ENCODE measurements around the gene CTSH.
A peak's percentile ranks its signal among the peaks of the same experiment; 100 is the strongest.

Gene CTSH

DNA sequence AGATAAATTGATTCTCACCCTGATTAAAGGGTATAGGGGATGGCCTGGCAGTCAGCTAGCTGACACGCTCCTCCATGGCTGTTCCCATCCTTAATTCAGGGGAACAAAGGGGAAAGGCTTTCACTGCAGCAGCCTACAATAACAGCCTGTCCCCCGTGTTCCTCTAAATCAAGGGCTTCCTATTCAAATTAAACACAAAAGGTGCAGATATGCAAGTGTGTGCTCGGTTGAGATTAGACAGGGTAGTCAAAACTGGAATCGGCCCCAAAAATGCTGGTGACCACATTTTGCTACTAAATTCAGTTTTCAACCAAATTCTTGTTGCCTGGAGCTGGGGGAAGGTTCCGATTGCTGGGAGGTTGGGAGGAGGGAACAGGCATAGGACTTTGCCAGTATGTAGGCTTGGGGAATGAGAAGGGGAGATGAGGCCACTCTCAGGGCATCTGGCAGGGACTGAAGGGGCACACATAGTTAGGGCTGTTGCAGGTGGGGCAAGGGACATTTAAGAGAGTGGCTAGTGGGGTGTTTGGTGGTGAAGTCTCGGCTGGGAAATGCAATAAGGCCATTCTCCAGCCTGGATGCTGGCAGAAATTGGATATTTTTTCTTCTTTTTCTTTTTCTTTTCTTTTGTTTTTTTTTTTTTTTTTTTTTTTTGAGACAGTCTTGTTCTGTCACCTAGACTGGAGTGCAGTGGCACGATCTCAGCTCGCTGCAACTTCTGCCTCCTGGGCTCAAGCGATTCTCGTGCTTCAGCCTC is 32.9 kb upstream of the CTSH start:
- DNase-seq (ENCODE audit: low read depth) = no peak

DNA sequence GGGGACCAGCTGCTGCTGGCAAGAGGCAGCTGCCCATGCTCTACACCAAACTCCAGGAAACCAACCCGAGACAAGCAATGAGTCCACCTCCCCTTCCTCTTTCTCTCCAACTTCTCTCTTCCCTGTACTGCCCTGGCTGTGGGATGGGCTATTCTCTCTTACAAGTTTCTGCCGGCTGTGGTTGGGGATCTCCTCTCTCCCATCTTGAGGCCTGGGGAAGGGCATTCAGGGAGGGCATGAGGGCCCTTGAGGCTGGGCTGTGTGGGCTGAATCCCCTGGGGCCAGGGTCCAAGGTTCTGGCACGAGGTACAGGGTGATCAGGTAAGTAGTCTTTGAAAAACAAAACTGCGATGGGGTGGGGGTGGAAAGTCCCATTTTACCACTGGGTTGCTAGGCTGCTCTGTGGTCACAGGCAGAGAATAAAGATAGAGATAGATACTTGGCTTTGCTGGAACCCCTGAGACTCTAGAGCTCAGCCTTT is 32.3 kb upstream of the CTSH start:
- no peak for DNase-seq (ENCODE audit: low read depth)

DNA sequence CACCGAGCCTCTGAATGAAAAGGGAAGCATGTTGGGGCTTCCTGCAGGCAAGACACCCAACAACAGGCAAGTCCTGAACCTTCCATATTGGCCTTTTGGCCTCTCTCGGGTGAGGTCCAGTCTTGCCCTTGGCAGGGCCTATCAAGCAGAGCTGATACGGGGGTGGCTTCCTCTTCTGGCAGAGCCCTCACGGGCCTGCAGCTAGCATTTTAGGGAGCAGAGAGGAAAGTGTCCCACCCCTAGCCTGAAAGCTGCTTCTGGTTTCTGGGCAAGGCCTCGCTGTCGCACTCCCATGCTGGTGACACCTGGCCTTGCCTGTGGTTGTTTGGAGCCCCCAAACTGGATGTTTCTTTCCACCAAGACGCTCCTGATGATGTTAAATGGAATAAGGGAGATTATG is 31.8 kb upstream of the CTSH start:
- no peak for DNase-seq (ENCODE audit: low read depth)

- DNase-seq (ENCODE audit: low read depth) = no peak
Observed at GRCh38 chr15:78974272-78974918, 29.5 kb upstream of the CTSH start.

DNA sequence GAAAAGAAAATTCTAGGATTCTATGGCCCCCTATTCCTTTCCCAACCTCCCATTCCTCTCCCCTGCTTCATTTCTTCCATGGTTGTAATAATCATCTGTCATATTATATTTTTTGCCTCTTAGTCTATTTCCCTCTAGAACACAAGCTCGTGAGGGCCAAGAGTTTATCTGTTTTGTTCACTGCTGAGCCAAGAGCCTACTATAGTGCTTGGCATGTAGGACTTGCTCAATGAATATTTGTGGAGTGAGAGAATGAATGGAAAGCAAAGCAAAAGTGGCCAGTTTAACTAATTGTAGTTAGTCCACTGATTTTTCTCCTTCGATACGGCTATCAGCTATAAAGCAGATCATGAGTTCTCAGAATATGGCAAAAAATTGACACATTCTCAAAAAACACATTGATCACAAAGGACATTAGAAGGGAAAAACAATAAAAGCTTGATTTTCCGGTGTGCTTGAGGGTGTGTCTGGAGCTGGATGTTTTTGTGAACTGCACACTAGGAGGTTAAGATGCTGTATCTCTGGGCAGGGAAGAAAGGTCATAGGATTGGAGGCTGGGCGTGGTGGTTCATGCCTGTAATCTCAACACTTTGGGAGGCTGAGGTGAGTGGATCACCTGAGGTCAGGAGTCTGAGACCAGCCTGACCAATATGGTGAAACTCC is 25.0 kb upstream of the CTSH start:
- no peak for DNase-seq (ENCODE audit: low read depth)

DNA sequence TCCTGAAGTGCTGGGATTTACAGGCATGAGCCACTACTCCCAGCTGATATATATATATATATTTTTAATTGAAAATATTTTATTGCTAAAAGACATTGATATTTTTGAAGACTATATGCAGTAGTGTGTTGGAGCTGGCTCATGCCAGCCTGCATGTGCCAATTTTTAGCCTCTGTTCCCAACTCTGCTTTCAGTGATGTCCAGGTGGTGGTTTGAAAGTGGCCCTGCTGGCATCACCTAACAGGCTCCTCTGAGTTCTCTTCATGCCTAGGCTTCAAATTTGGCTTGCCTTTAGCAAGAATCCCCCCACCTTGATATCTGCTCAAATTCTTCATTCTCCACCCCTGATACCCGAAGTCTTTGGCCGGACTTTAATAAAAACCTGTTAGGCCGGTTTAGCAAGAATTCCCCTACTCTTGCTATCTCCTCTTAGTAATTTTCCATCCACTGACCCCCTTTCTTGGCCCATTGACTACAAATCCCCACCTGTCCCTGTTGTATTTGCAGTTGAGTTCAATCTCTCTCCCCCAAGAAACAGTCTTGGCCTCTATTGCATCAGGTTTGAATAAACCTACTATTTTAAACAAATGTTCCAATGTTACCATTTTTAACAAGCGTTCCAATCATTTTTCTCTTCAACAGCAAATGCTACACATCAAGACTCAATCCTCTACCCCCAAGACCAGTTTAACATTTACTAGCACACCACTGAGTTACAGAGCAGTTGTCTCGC is 23.9 kb upstream of the CTSH start:
- DNase-seq (ENCODE audit: low read depth) = no peak

GRCh38 chr15:78968114-78968513 is 23.3 kb upstream of the CTSH start:
- DNase-seq (ENCODE audit: low read depth) = no peak

DNA sequence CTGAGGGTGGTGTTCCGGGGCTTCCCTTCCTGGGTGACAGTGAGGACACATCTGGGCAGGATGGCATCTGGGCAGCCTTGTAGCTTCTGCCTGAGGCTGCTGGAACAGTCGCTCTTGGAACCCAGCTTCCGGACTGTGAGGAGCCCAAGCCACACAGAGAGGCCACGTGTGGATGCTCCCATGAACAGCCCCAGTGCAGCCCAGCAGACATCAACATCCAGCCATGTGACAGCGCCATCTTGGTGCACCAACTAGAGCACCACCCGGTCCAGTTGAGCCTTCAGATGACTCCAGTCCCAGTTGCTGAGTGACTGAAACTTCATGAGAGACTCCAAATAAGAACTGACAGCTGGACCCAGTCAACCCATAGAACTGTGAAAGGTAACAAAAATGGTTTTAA is 15.5 kb upstream of the CTSH start:
- DNase-seq (ENCODE audit: low read depth) = no peak

GRCh38 chr15:78959360-78959759 is 14.5 kb upstream of the CTSH start:
- no peak for DNase-seq (ENCODE audit: low read depth)

- DNase-seq (ENCODE audit: low read depth) = no peak
Observed at GRCh38 chr15:78957416-78958093, 12.7 kb upstream of the CTSH start.

DNA sequence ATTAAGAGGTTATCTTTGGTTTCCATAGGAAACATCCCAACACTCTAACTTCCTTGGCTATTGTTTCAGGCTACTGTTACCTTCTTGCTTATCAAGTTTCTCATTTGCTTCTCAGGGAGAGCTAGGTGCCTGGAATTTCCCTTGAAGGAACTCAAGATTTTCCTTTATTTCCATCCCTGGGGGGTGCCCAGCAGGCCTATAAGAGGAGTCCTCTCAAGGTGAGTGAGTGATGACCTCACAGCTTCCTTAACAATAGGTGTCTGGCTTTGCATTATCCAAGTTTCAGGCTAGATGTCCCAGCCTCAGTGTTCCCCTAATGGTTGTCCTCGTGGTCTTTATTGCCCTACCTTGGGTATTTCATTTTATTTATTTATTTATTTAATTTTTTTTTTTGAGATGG is 12.1 kb upstream of the CTSH start:
- DNase-seq (ENCODE audit: low read depth) = no peak

DNA sequence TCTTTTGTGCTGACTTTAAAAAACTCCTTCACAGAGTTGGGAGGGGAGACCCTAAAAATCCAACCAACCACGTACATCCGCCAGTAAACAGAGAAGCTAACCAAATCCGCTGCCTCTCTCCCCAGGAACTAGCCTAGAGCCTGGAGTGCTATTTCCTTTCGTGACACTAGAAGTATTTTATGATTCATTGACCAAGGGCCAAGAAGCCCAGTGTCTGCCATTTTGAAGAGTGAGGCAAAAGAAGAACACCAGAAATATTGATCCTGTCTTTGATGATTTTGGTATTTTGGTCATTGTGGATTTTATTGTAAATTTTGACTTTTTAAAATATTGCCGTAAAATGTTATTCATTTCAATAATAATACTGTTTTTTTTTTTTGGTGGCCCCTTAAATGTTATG is 10.5 kb upstream of the CTSH start:
- DNase-seq (ENCODE audit: low read depth) = no peak

DNA sequence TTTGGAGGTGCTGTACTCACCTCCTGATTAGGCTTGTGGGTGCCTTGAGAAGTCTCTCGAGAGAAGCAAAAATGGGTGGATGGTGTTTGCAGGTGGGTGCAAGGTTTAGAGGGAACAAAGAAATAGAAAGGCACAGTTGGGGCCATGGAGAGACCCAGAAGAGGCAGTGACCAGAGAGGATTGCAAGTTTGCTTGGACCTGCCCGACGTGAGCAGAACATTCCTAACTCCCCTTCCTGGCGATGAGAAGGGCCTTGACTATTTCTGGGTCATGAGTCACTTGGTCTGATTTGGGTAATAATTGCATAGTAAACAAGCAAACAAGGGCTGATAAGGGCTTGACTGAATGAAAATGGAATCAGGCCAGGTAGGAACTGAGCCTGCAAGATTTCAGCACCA is 7.0 kb upstream of the CTSH start:
- DNase-seq (ENCODE audit: low read depth) = peak; percentile 51

DNA sequence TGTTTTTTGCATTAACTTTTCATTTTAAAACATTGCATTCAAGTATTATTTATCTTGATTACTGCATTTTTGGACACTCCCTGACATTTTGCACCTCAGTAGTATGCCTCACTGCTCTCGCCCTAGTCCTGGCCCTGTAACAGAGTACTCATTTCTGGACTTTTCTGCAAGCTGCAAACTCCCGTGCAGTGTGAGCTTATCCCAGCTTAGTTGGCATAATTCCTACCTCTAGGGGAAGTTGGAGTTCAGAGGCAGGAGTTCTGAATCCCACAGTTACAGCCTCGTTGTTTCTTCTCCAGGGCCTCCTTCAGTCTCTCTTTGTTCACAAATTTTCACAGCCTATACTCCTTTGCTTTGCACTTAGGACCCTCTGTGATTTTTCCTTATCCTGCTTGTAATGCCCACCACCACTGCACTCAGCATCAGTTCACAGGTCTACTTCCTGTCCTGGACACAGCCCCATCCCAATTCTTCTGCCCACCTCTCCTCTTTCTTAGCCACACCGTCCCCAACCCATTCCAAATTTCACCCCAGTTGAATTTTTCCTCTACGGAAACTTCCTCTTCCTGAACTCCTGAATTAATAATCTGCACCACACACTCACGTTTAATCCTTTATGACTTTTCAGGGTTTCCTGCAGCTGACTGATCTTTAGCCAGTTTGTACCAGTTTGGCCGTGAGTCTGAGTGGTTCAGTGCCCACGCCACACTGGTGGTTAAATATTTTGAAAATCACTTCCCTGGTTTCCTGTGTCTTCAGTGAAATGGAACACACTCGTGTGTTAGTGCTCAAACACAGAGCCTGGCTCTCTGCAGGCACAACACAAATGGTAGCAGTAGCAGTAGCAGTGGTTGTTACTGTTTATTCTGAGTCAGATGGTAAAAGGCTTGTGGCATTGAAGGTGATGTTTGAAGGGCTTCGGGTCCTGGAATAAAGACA is 6.3 kb upstream of the CTSH start:
- DNase-seq (ENCODE audit: low read depth) = peak; percentile 45

- DNase-seq (ENCODE audit: low read depth) = no peak
Observed at GRCh38 chr15:78950343-78950742, 5.5 kb upstream of the CTSH start.

GRCh38 chr15:78949461-78949860 is 4.6 kb upstream of the CTSH start:
- no peak for DNase-seq (ENCODE audit: low read depth)

DNA sequence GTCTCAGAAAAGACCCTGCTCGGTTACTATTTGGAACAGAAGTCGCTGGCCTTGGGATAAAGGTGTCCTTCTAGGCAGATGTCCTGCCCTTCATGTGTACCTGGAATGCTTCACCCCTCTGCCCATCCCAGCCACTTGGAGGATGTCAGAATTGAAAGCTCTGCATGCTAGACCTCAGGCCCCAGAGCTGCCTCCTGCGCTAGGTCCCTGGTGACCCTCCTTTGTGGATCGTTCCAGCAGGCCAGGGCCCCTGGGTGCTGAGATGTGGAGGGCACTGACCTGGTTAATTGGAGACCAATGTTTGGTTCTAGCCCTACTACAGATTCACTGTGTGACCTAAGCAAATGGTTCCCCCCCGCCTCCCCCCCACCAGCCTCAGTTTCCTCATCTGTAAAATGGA is 2.7 kb upstream of the CTSH start:
- DNase-seq (ENCODE audit: low read depth) = no peak

- no peak for DNase-seq (ENCODE audit: low read depth)
Observed at GRCh38 chr15:78946493-78946892, 1.6 kb upstream of the CTSH start.

DNA sequence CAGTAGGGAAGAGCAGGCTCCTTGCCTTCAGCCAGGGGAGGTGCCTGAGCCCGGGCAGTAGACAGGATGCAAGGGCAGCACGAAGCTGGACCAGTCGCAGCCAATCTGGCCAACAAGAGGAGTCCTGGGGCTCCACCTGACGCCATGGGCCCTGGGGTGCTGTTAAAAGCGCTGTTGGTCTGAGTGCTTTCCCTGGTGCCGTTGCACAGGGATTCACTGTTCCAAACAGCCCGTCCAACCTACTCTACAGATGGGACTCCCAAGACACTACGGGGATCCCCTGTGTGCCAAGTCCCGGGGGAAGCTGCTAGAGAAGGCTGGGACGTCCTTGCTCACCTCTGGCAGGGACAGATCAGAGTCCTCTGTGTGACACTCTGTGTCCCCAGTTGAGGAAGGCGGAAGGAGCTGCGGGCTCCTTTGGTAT is 632 bp downstream of the CTSH start:
- no peak for DNase-seq (ENCODE audit: low read depth)

DNA sequence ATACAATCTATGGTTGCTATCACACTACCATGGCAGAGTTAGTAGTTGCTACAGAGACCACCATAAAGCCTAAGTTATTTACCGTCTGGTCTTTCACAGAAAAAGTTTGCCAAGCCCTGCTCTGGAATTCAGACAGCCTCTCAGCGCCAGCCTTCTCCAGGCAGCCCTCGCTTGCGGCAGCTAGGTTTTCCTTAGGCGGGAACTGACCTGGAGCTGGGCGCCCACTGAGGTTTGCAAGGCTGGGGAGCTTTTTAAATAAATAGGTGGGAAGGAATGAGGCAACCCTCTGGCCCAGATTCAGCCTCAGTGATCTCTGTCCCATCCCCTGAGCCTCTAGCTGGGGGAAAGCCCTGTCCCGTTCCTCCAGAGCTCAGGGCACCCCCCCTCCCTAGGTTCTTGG is 1.2 kb downstream of the CTSH start:
- DNase-seq (ENCODE audit: low read depth) = no peak

DNA sequence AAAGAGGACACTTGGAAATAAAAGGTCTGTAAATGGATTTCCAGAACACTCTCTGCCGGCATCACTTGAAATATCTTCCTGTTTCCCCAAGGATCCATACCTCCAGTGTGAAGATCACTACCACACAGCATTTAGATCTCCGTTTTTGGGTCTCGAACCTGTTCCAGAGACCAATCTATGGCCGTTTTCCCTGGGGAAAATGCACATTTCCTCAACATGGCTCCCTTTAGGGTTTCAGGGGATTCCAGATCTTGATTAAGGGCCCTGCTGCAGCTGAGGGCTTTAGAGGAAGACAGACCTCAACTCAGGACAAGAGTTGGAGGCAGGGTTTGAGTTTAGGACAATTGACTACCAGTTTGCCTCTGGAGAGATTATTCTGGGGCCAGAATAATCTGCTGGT is 2.1 kb downstream of the CTSH start:
- DNase-seq (ENCODE audit: low read depth) = no peak

Measured in ELR (cell line).